Nephron (organoid): ENCODE measurements around the gene UBE2Q2.

Source experiments
- H3K27ac Mint-ChIP-seq, 3 experiments: 2 replicates each; pipeline ENCODE4 v1.8.0; 2020; ENCODE audit warnings: mixed read lengths in 3 of 3, mild to moderate bottlenecking in 2 of 3, moderate library complexity in 1 of 3
- H3K27me3 Mint-ChIP-seq: 2 replicates; pipeline ENCODE4 v1.8.0; 2021; ENCODE audit warnings: low read depth, mild to moderate bottlenecking, moderate library complexity, mixed read lengths
- H3K36me3 Mint-ChIP-seq: 2 replicates; pipeline ENCODE4 v1.8.0; 2020; ENCODE audit warnings: low read depth, mixed read lengths
- H3K4me1 Mint-ChIP-seq: 2 replicates; pipeline ENCODE4 v1.8.0; 2020; ENCODE audit warnings: mixed read lengths
- H3K4me3 Mint-ChIP-seq, 3 experiments: 2 replicates each; pipeline ENCODE4 v1.8.0; 2020; ENCODE audit warnings: mild to moderate bottlenecking in 3 of 3, mixed read lengths in 3 of 3, moderate library complexity in 2 of 3
- H3K9me3 Mint-ChIP-seq: 2 replicates; pipeline ENCODE4 v1.8.0; 2020; ENCODE audit warnings: mixed read lengths
- CTCF ChIP-seq, 3 experiments: fragments of 200-600 bp; sonication (generic); IDR thresholded peaks; one replicate each; pipeline ENCODE4 v1.5.0; 2021; ENCODE audit warnings: antibody characterized with exemption in 3 of 3; ENCODE audit not compliant: unreplicated experiment in 3 of 3

The UBE2Q2 gene

DNA sequence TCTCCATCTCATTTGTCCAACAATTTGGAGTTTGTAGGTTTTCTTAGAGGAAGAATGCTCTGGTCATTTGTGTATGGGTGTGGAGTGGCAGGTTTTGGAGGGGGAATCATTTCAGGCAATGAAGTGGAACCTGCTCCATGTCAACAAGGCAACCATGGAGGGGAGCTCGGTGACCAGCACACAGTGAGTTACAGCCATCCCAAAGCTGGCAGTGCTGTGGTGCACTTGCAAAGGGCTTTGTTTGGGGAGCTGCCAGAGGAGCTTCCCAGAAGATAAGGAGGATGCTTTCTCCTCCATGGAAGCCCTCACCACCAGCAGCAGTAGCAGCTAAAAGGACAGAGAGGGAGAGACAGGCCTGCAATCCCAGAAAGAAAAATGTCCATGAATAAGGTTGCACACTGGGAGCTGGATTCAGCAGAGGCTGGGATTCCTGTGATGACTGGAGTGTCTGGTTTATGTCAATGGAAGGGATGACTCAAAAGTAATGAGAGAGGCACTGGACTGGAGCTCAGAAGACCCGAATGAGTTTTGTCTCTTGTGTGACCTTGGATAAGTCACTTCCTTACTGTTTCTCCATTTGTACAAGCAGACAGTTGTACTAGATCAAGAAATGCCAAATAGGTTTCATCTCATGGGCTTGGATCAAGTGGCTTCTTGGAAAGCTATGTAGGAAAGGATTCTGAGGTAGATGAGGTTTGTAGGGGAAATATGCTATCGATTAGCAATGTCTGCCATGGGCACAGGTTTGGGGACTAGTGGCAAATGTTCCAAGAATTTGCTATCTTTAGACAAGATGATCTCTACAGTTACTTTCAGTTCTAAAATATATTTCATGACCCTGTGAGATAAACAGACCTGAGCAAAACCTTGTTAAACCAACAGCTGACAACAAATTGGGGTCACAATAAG, 27.2 kb upstream of the UBE2Q2 start:
- Mint-ChIP-seq H3K36me3 (no peaks in the 10 kb centered on the region), H3K4me3 (no peak overlapping the region), H3K9me3 (no peaks in the 10 kb centered on the region), H3K4me1 (no peaks in the 10 kb centered on the region), H3K27ac (no peak overlapping the region), H3K27me3 (peaks cover 3% of the 10 kb centered on the region)
- TF ChIP-seq CTCF (IDR thresholded peaks at IDR 0.05; ENCODE audit: unreplicated experiment in 3 of 3), result no peak

- TF ChIP-seq CTCF (IDR thresholded peaks at IDR 0.05; ENCODE audit: unreplicated experiment in 3 of 3), result no peak
- no peaks in the 10 kb centered on the region for H3K9me3 Mint-ChIP-seq
- no peaks in the 10 kb centered on the region for H3K4me1 Mint-ChIP-seq
- H3K4me3 Mint-ChIP-seq, result peak overlapping the region in 2 of 3 experiments; percentile 10 to 11
- H3K27me3 Mint-ChIP-seq, result peaks cover 3% of the 10 kb centered on the region
- H3K36me3 Mint-ChIP-seq, result no peaks in the 10 kb centered on the region
- peak overlapping the region in 1 of 3 experiments; percentile 31 for H3K27ac Mint-ChIP-seq
Measured at GRCh38 chr15:75817138-75817935, 25.9 kb upstream of the UBE2Q2 start.

DNA sequence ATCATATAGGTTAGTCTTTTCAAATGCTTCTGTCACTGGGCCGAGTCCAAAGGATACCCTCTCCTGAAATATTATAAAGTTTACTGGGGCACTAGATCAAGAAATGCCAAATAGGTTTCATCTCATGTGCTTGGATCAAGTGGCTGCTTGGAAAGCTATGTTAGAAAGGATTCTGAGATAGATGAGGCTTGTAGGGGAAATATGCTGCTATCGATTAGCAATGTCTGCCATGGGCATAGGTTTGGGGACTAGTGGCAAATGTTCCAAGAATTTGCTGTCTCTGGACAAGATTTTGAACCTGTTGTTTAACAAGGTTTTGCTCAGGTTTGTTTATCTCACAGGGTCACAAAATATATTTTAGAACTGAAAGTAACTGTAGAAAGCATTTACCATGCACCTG, 23.0 kb upstream of the UBE2Q2 start:
- Mint-ChIP-seq H3K4me3 (no peak overlapping the region), H3K27me3 (peaks cover 8% of the 10 kb centered on the region), H3K36me3 (no peaks in the 10 kb centered on the region), H3K9me3 (no peaks in the 10 kb centered on the region), H3K27ac (no peak overlapping the region), H3K4me1 (no peaks in the 10 kb centered on the region)
- no peak for TF ChIP-seq CTCF (IDR thresholded peaks at IDR 0.05; ENCODE audit: unreplicated experiment in 3 of 3)

GRCh38 chr15:75821786-75822345, 21.4 kb upstream of the UBE2Q2 start:
- no peak overlapping the region for H3K4me3 Mint-ChIP-seq
- no peaks in the 10 kb centered on the region for H3K36me3 Mint-ChIP-seq
- H3K27me3 Mint-ChIP-seq, result peaks cover 9% of the 10 kb centered on the region
- H3K4me1 Mint-ChIP-seq, result no peaks in the 10 kb centered on the region
- no peak for TF ChIP-seq CTCF (IDR thresholded peaks at IDR 0.05; ENCODE audit: unreplicated experiment in 3 of 3)
- H3K9me3 Mint-ChIP-seq, result no peaks in the 10 kb centered on the region
- no peak overlapping the region for H3K27ac Mint-ChIP-seq

- Mint-ChIP-seq H3K4me1 (no peaks in the 10 kb centered on the region), H3K36me3 (no peaks in the 10 kb centered on the region), H3K9me3 (no peaks in the 10 kb centered on the region), H3K4me3 (no peak overlapping the region), H3K27ac (no peak overlapping the region), H3K27me3 (peaks cover 10% of the 10 kb centered on the region)
- no peak for TF ChIP-seq CTCF (IDR thresholded peaks at IDR 0.05; ENCODE audit: unreplicated experiment in 3 of 3)
Measured at GRCh38 chr15:75822685-75823278, 20.5 kb upstream of the UBE2Q2 start.
